HepG2 (cell line): ENCODE data around the gene PLEKHA8. TPM values are rescaled to one million over a fixed set of nuclear protein-coding genes. Genes with fewer than 3 reads are reported as not detected.
A peak's percentile ranks its signal among the peaks of the same experiment; 100 is the strongest.

Experiments
- AGO2 ChIP-seq: fragments of 200-400 bp; formaldehyde crosslinking; optimal IDR thresholded peaks from 2 replicates; pipeline ENCODE3; 2017; ENCODE audit warnings: mild to moderate bottlenecking, low read depth, low read length, moderate library complexity
- AKNA ChIP-seq: sonication (generic); formaldehyde crosslinking; IDR thresholded peaks from 2 replicates; pipeline ENCODE4 v1.4.0; 2020; ENCODE audit warnings: missing genetic modification reagents, borderline replicate concordance
- ARNT2 ChIP-seq: sonication (generic); formaldehyde crosslinking; IDR thresholded peaks from 2 replicates; pipeline ENCODE4 v1.8.0; 2022; ENCODE audit warnings: mild to moderate bottlenecking, low read depth, missing genetic modification reagents, moderate library complexity
- BCLAF1 ChIP-seq: fragments of 450-650 bp; IDR thresholded peaks from 2 replicates; pipeline ENCODE4 v1.6.1; 2017; ENCODE audit warnings: mild to moderate bottlenecking
- CC2D1A ChIP-seq: sonication (generic); formaldehyde crosslinking; IDR thresholded peaks from 2 replicates; pipeline ENCODE4 v1.8.1; 2023; ENCODE audit warnings: mild to moderate bottlenecking, missing genetic modification reagents
- CEBPB ChIP-seq: IDR thresholded peaks from 2 replicates; pipeline ENCODE4 v1.6.1; 2011; ENCODE audit warnings: low read depth, low read length, improper control_type of control experiment, borderline replicate concordance
- DNMT3B ChIP-seq: conservative IDR thresholded peaks from 2 replicates; pipeline ENCODE4 v1.6.1; 2016; ENCODE audit warnings: missing biosample characterization, control low read depth
- TCF7L2 ChIP-seq: IDR thresholded peaks from 2 replicates; pipeline ENCODE4 v1.6.1; 2011; ENCODE audit warnings: mild to moderate bottlenecking, low read depth, low read length, moderate library complexity
- THRA ChIP-seq: sonication (generic); formaldehyde crosslinking; IDR thresholded peaks from 2 replicates; pipeline ENCODE4 v1.4.0; 2020; ENCODE audit warnings: missing genetic modification reagents, borderline replicate concordance
- ZFX ChIP-seq: sonication (generic); formaldehyde crosslinking; IDR thresholded peaks from 2 replicates; pipeline ENCODE4 v1.4.0; 2020; ENCODE audit warnings: mild to moderate bottlenecking, low read depth, missing genetic modification reagents, moderate library complexity
- ZNF121 ChIP-seq: sonication (generic); formaldehyde crosslinking; IDR thresholded peaks from 2 replicates; pipeline ENCODE4 v1.5.0; 2020; ENCODE audit warnings: mild to moderate bottlenecking, missing genetic modification reagents
- ZNF235 ChIP-seq: sonication (generic); formaldehyde crosslinking; IDR thresholded peaks from 2 replicates; pipeline ENCODE4 v1.8.1; 2023; ENCODE audit warnings: mild to moderate bottlenecking, missing genetic modification reagents, borderline replicate concordance
- ZNF678 ChIP-seq: sonication (generic); formaldehyde crosslinking; IDR thresholded peaks from 2 replicates; pipeline ENCODE4 v1.4.0; 2020; ENCODE audit warnings: mild to moderate bottlenecking, missing genetic modification reagents
- ZNF816 ChIP-seq: sonication (generic); formaldehyde crosslinking; IDR thresholded peaks from 2 replicates; pipeline ENCODE4 v1.8.0; 2022; ENCODE audit warnings: missing genetic modification reagents, mild to moderate bottlenecking, borderline replicate concordance
- polyA plus RNA-seq, 8 experiments: library from polyadenylated mRNA; depleted of rRNA in 3 of 8; stranded (reverse) in 7 of 8; unstranded in 1 of 8; fragments of >200 nt; fragmentation: Illumina TruSeq in 4 of 8; extraction: Trizol in 4 of 8; gene quantifications; 2 replicates each; pipeline versions ENCODE4 v1.2.1 to v1.2.3, GENCODE V29; 2011 to 2016; ENCODE audit warnings: low read depth in 4 of 8, missing spikeins in 1 of 8, mixed read lengths in 1 of 8; ENCODE audit not compliant: insufficient read depth in 1 of 8
- total RNA-seq, 5 experiments: library from RNA; depleted of rRNA; stranded (reverse); fragments of >200 nt; fragmentation: Illumina TruSeq; extraction: Trizol; gene quantifications; 2 replicates each; pipeline ENCODE4 v1.2.3, GENCODE V29; 2016; ENCODE audit warnings: low read depth in 1 of 5
- TF ChIP-seq, protein P1 (sequence below): sonication (generic); formaldehyde crosslinking; IDR thresholded peaks from 2 replicates; pipeline ENCODE4 v1.5.1; 2020; ENCODE audit warnings: mild to moderate bottlenecking, moderate library complexity, missing genetic modification reagents

Gene PLEKHA8
- total and polyA plus RNA-seq, 2 of the 13 experiments (the other 11 are each of a cell fraction or from before 2014, with no cell fraction given): 12.5 to 26.4 TPM

DNA sequence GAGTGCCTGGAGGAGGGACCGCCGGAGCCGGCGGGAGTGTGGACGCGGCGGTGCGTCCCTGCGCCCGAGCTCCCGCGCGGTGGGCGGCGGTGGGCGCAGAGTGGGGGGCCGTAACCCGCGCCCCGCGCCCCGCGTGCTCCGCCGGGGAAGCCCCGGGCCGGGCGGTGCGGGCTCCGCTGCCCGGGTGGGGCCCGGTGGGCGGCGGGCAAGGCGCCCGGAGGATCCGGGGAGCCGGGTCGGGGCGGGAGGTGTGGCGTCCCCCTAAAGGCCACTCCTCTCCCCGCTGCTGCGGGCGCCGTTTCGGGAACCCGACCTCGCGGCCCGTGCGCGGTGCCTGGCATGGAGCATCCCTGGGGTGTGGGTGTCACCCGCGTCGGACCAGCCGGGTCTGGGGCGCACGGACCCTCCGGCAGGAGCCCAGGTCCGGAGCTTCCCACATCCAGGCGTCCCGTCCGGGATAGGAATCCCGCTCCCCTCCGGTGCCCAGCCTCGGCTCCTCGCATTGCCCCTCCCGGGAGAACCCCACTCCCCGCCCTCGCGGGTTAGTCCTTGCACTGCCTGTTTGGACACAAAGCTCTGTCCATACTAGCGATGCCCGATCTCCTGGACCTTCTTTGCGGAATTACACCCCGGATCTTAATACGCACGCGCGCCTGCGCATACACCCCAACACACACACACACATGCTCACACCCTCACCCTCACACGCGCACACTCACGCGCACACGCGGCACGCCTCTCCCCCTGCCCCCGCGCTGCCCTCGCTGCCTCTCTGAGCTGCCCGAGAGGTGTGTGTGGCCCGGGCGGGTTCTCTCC is 107.3 kb downstream of the PLEKHA8 start (continued):
- TF ChIP-seq ZFX (CRISPR knock-in tag) (peak; percentile 59), ZNF235 (CRISPR knock-in tag) (no peak), DNMT3B (CRISPR knock-in tag) (no peak), CEBPB (no peak), ZNF816 (CRISPR knock-in tag) (no peak), TCF7L2 (no peak), CC2D1A (CRISPR knock-in tag) (no peak), THRA (CRISPR knock-in tag) (no peak), BCLAF1 (no peak), AKNA (CRISPR knock-in tag) (no peak), AGO2 (peak; percentile 21), ZNF121 (CRISPR knock-in tag) (no peak), ARNT2 (CRISPR knock-in tag) (peak; percentile 65; the same call in 1 of the 2 replicates), ZNF678 (no peak)
- TF ChIP-seq, protein P1, sequence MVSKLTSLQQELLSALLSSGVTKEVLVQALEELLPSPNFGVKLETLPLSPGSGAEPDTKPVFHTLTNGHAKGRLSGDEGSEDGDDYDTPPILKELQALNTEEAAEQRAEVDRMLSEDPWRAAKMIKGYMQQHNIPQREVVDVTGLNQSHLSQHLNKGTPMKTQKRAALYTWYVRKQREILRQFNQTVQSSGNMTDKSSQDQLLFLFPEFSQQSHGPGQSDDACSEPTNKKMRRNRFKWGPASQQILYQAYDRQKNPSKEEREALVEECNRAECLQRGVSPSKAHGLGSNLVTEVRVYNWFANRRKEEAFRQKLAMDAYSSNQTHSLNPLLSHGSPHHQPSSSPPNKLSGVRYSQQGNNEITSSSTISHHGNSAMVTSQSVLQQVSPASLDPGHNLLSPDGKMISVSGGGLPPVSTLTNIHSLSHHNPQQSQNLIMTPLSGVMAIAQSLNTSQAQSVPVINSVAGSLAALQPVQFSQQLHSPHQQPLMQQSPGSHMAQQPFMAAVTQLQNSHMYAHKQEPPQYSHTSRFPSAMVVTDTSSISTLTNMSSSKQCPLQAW (CRISPR knock-in tag): no peak
